ENCODE measurements around the gene TMUB2. TPM values are rescaled to one million over a fixed set of nuclear protein-coding genes. Genes with fewer than 3 reads are reported as not detected.

TMUB2 gene
- polyA plus RNA-seq, 1 of the 3 experiments (the other 2 are of a cell fraction), result 49.5 TPM

- Histone ChIP-seq H3K9me3 (no peaks in the 10 kb centered on the region), H3K4me3 (ENCODE audit: low read depth in 2 of 2, low read length in 1 of 2) (peak overlapping the region; percentile 61 to 83), H3K27me3 (ENCODE audit: insufficient read depth) (no peaks in the 10 kb centered on the region), H3K9ac (peak overlapping the region; percentile 96), H3K9me2 (no peaks in the 10 kb centered on the region), H3K27ac (ENCODE audit: low read depth in 2 of 2, low read length in 1 of 2) (peak overlapping the region; percentile 85 to 96), H4K20me1 (ENCODE audit: insufficient read depth) (no peaks in the 10 kb centered on the region), H3K79me2 (ENCODE audit: insufficient read depth) (peaks cover 42% of the 10 kb centered on the region), H2AFZ (ENCODE audit: low read depth) (no peak overlapping the region), H3F3A (replicated peaks; ENCODE audit: insufficient read depth) (peaks cover 4% of the 10 kb centered on the region), H3K36me3 (replicated peaks in 1 of 2; ENCODE audit: control insufficient read depth in 1 of 2, insufficient read depth in 2 of 2, low read length in 1 of 2) (peaks cover 31 to 32% of the 10 kb centered on the region in 2 experiments), H3K4me1 (ENCODE audit: control insufficient read depth in 1 of 2, insufficient read depth in 2 of 2, low read depth in 1 of 2, low read length in 1 of 2) (peaks cover 8 to 28% of the 10 kb centered on the region in 2 experiments; a peak in 2 of 4 replicates), H3K4me2 (peak overlapping the region; percentile 86)
- DNase-seq, result peak; percentile 97
- TF ChIP-seq GATA2 (CRISPR knock-in tag; IDR thresholded peaks at IDR 0.05) (no peak), NRF1 (IDR thresholded peaks at IDR 0.05; ENCODE audit: low read depth, low read length) (no peak), TCF12 (IDR thresholded peaks at IDR 0.05) (no peak), MEF2A (IDR thresholded peaks at IDR 0.05; ENCODE audit: borderline replicate concordance, low read depth) (no peak), ELF1 (IDR thresholded peaks at IDR 0.05) (0 out of 2 replicates have a peak, but pooled peaks have one; percentile 28), SIN3A (IDR thresholded peaks at IDR 0.05; ENCODE audit: borderline replicate concordance, low read depth, low read length) (0 out of 2 replicates have a peak, but pooled peaks have one; percentile 3), EZH2phosphoT487 (IDR thresholded peaks at IDR 0.05; ENCODE audit: borderline replicate concordance, low read depth) (no peak), FOXM1 (IDR thresholded peaks at IDR 0.05; ENCODE audit: low read depth) (no peak), TEAD4 (IDR thresholded peaks at IDR 0.05; ENCODE audit: borderline replicate concordance, insufficient read depth) (no peak), YY1 (IDR thresholded peaks at IDR 0.05; ENCODE audit: low read depth) (0 out of 2 replicates have a peak, but pooled peaks have one; percentile 24), TAF1 (IDR thresholded peaks at IDR 0.05; ENCODE audit: borderline replicate concordance, low read depth, low read length) (peak; percentile 44; the same call in 1 of the 2 replicates), POLR2AphosphoS5 (IDR thresholded peaks at IDR 0.05; ENCODE audit: low read depth, low read length) (0 out of 2 replicates have a peak, but pooled peaks have one; percentile 2), NFIC (IDR thresholded peaks at IDR 0.05; ENCODE audit: borderline replicate concordance) (no peak)
- TF ChIP-seq, protein P1, sequence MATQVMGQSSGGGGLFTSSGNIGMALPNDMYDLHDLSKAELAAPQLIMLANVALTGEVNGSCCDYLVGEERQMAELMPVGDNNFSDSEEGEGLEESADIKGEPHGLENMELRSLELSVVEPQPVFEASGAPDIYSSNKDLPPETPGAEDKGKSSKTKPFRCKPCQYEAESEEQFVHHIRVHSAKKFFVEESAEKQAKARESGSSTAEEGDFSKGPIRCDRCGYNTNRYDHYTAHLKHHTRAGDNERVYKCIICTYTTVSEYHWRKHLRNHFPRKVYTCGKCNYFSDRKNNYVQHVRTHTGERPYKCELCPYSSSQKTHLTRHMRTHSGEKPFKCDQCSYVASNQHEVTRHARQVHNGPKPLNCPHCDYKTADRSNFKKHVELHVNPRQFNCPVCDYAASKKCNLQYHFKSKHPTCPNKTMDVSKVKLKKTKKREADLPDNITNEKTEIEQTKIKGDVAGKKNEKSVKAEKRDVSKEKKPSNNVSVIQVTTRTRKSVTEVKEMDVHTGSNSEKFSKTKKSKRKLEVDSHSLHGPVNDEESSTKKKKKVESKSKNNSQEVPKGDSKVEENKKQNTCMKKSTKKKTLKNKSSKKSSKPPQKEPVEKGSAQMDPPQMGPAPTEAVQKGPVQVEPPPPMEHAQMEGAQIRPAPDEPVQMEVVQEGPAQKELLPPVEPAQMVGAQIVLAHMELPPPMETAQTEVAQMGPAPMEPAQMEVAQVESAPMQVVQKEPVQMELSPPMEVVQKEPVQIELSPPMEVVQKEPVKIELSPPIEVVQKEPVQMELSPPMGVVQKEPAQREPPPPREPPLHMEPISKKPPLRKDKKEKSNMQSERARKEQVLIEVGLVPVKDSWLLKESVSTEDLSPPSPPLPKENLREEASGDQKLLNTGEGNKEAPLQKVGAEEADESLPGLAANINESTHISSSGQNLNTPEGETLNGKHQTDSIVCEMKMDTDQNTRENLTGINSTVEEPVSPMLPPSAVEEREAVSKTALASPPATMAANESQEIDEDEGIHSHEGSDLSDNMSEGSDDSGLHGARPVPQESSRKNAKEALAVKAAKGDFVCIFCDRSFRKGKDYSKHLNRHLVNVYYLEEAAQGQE (IDR thresholded peaks at IDR 0.05; ENCODE audit: low read depth, low read length), result no peak
- TF ChIP-seq, protein P2, sequence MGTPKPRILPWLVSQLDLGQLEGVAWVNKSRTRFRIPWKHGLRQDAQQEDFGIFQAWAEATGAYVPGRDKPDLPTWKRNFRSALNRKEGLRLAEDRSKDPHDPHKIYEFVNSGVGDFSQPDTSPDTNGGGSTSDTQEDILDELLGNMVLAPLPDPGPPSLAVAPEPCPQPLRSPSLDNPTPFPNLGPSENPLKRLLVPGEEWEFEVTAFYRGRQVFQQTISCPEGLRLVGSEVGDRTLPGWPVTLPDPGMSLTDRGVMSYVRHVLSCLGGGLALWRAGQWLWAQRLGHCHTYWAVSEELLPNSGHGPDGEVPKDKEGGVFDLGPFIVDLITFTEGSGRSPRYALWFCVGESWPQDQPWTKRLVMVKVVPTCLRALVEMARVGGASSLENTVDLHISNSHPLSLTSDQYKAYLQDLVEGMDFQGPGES (IDR thresholded peaks at IDR 0.05; ENCODE audit: low read depth, low read length), result no peak
- TF ChIP-seq, protein P3, sequence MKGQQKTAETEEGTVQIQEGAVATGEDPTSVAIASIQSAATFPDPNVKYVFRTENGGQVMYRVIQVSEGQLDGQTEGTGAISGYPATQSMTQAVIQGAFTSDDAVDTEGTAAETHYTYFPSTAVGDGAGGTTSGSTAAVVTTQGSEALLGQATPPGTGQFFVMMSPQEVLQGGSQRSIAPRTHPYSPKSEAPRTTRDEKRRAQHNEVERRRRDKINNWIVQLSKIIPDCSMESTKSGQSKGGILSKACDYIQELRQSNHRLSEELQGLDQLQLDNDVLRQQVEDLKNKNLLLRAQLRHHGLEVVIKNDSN (IDR thresholded peaks at IDR 0.05; ENCODE audit: borderline replicate concordance, low read depth), result no peak
- TF ChIP-seq, protein P4, sequence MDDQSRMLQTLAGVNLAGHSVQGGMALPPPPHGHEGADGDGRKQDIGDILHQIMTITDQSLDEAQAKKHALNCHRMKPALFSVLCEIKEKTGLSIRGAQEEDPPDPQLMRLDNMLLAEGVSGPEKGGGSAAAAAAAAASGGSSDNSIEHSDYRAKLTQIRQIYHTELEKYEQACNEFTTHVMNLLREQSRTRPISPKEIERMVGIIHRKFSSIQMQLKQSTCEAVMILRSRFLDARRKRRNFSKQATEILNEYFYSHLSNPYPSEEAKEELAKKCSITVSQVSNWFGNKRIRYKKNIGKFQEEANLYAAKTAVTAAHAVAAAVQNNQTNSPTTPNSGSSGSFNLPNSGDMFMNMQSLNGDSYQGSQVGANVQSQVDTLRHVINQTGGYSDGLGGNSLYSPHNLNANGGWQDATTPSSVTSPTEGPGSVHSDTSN (IDR thresholded peaks at IDR 0.05), result 0 out of 2 replicates have a peak, but pooled peaks have one; percentile 3
- WGBS (ENCODE audit: low lambda C conversion rate), result 2% methylated on average over 26 of the region's 68 CpGs
- ChIA-PET POLR2A (interaction anchor here (0.6 to 1.6 kb wide), 4 partner anchors 12 to 111 kb away, joined by 3 to 7 read pairs (median 4); partner anchors contain the start of genes RUNDC3A and TMUB2), CTCF (interaction anchor here (0.8 to 6.6 kb wide), 9 partner anchors 10 to 152 kb away, joined by 3 to 61 read pairs (median 4); partner anchors contain the start of genes ASB16 and UBTF)
Measured at GRCh38 chr17:44198721-44199552, 12.2 kb downstream of the TMUB2 start.
